ENCODE data around the gene CAPN15.
"Not testable (repeated sequence)": the region's sequence is repeated elsewhere in the genome, so short reads cannot be mapped to it uniquely, and the experiment has no call there.

Gene CAPN15

DNA sequence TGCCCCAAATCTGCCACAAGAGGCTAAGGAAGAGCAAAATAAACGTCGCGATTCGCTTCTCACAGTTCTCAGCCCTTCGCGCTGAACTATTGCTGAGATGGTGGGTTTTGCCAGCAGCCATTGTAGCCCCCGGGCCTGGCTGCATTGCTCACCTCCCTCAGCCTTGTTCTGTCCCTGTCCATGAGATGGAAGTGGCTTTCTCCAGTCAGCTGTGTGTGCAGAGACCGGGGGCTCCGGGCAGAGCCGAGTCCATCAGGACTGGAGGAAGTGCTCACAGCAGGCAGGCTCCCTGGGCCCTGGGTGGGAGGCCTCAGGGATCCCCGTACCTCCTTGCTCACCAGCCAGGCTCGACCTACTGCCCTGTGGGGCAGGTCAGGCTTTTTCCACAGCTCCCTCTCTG, 27.6 kb upstream of the CAPN15 start:
- TF ChIP-seq, protein P1, sequence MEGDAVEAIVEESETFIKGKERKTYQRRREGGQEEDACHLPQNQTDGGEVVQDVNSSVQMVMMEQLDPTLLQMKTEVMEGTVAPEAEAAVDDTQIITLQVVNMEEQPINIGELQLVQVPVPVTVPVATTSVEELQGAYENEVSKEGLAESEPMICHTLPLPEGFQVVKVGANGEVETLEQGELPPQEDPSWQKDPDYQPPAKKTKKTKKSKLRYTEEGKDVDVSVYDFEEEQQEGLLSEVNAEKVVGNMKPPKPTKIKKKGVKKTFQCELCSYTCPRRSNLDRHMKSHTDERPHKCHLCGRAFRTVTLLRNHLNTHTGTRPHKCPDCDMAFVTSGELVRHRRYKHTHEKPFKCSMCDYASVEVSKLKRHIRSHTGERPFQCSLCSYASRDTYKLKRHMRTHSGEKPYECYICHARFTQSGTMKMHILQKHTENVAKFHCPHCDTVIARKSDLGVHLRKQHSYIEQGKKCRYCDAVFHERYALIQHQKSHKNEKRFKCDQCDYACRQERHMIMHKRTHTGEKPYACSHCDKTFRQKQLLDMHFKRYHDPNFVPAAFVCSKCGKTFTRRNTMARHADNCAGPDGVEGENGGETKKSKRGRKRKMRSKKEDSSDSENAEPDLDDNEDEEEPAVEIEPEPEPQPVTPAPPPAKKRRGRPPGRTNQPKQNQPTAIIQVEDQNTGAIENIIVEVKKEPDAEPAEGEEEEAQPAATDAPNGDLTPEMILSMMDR (IDR thresholded peaks at IDR 0.05; ENCODE audit: low read depth, low read length, missing control alignments): no peak
- in situ Hi-C loops (cut with HindIII; ENCODE audit: low sequenced_read_pairs): no loop called here
- no peak overlapping the region for H3K4me3 ChIP-seq (ENCODE audit: low read depth, low read length)
- no peak for DNase-seq (ENCODE audit: low read depth)

DNA sequence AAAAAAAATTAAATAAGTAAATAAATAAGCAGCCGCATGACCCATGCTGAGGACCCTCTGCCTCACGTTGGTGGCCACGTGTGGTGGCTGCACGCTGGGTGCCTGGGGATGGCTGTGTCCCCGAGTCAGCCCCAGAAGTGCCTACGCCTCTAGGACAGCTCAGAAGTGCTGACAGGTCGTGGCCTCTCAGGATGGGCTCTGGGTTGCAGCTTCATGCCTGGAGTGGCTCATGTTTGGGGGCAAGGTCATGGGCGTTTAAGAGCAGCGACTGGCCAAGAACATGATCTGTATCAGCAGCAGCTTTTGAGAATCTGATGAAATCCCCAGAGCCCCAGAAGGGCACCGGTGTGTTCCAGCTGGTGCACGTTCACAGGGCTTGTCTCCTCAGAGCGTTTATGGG, 26.8 kb upstream of the CAPN15 start:
- DNase-seq (ENCODE audit: low read depth): no peak
- TF ChIP-seq, protein P1 (IDR thresholded peaks at IDR 0.05; ENCODE audit: low read depth, low read length, missing control alignments): no peak
- no peak overlapping the region for H3K4me3 ChIP-seq (ENCODE audit: low read depth, low read length)

DNA sequence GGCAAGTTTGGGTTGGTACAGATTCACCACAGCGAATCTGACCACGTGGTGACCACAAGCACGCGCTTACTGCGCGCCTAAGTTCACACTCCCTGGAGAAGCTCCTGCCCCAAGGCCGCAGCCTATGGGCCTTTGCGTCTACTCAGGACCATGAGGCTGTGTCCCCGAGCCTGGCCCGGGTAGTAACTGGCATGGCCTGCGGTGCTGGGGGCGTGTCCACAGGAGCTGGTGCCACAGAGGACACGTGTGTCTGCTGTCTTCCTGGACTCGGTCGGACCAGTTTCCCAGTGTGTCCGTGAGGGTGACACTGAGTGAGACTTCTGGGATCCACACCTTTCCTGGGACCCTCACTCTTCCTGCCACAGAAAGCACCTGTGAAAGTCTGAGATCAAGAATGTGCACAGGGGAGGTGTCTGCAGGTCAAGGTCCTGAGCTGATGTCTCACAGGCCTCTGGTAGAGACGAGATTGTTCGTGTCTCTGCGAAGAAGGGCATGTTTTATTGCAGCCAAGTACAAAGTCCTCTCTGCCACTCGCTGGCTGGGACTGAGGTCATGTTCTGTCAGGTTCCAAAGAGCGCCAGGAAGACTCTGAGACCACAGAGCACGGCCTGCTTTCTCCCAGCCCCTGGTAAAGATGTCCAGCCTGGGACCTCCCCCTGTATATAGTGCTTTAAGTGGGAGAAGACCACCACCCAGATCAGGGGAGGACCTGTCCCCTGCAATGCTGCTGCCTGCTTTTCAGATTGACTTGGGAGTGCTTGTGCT, 25.2 kb upstream of the CAPN15 start:
- no peak for DNase-seq (ENCODE audit: low read depth)
- H3K4me3 ChIP-seq (ENCODE audit: low read depth, low read length): no peak overlapping the region
- in situ Hi-C loops (cut with HindIII; ENCODE audit: low sequenced_read_pairs): no loop called here
- TF ChIP-seq, protein P1 (IDR thresholded peaks at IDR 0.05; ENCODE audit: low read depth, low read length, missing control alignments): no peak

More for the DNA sequence above, 26.8 kb upstream of the CAPN15 start:
- in situ Hi-C loops (cut with HindIII; ENCODE audit: low sequenced_read_pairs): no loop called here

DNA sequence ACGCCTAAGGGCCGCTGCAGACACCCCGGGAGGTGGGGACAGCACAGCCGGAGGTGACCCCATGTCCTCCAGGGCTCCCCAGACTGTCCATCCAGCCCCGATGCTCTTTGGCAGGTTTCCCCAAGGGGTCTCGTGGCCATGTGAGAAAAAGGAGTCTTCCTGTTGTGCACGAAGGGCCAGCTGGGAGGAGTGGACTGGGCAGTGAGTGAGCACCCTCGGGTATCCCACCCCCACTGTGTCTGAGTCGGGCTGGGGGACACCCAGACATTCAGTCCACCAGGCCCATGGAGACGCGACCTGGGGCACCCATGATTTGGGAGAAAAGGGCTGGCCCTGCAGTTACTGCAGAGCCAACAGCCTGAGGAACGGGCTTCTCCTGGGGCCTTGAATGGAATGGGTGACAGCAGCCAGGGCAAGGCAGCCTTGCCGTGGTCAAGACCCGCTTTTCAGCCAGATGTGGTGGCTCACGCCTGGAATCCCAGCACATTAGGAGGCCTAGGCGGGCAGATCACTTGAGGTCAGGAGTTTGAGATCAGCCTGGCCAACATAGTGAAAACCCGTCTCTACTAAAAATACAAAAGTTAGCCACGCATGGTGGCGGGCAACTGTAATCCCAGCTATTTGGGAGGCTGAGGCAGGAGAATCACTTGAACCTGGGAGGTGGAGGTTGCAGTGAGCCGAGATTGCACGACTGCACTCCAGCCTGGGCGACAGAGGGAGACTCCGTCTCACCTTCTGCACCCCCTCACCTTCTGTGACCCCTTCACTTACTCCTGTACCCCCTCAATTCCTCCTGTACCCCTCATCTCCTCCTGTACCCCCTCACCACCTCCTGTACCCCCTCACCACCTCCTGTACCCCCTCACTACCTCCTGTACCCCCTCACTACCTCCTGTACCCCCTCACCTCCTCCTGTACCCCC, 24.1 kb upstream of the CAPN15 start:
- no peak for DNase-seq (ENCODE audit: low read depth)
- TF ChIP-seq, protein P1 (IDR thresholded peaks at IDR 0.05; ENCODE audit: low read depth, low read length, missing control alignments): no peak
- in situ Hi-C loops (cut with HindIII; ENCODE audit: low sequenced_read_pairs): no loop called here
- no peak overlapping the region for H3K4me3 ChIP-seq (ENCODE audit: low read depth, low read length)

DNA sequence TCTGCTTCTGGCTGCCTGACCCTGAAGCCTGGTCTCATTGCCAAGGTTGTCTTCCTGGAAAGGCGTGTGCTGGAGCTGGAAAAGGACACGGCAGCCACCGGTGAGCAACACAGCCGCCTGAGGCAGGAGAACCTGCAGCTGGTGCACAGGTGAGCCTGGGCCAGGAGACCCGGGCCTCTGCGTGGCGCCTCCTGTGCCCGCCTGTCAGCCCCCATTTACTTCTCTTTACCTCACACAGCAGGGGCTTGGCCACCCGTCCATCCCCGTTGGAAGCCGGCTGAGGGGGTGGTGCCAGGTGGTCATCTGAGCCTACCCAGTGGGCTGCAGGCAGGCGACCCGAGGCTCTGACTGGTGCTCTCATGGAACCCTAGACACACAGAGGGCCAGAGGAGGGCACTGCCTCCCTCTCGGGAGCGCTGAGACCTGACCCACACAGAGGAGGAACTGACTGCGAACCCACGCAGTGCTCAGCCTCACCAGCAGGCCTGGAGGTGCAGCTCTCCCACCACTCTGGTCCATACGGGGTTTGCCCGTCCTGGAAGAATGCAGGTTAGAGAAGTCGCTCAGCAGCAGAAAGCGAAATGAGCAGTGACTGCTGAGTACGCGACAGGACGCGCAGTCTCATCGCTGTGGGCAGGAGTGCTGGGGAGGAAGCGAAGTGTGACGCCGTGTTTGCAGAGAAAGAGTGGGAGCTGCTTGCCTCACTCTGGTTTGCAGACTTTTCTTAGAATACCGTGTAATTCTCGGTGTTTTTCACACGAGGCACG, 21.9 kb upstream of the CAPN15 start:
- TF ChIP-seq, protein P1 (IDR thresholded peaks at IDR 0.05; ENCODE audit: low read depth, low read length, missing control alignments): no peak
- DNase-seq (ENCODE audit: low read depth): no peak
- H3K4me3 ChIP-seq (ENCODE audit: low read depth, low read length): no peak overlapping the region
- in situ Hi-C loops (cut with HindIII; ENCODE audit: low sequenced_read_pairs): no loop called here

DNA sequence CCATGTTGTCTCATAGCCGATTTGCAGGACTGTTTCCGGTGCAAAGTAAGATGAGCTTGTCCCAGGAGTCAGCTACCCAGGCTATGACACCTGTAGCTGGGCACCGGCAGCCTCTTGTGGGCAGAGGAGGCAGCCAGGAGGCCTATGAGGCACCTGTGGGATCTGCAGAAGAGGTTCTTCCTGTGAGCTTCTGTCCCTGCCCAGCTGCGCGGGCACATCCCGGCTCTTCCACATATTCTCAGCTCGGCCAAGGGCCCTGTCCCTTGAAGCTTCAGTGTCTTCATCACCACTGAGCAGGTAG, 21.3 kb upstream of the CAPN15 start:
- no peak for DNase-seq (ENCODE audit: low read depth)
- H3K4me3 ChIP-seq (ENCODE audit: low read depth, low read length): no peak overlapping the region
- TF ChIP-seq, protein P1 (IDR thresholded peaks at IDR 0.05; ENCODE audit: low read depth, low read length, missing control alignments): no peak
- in situ Hi-C loops (cut with HindIII; ENCODE audit: low sequenced_read_pairs): no loop called here

DNA sequence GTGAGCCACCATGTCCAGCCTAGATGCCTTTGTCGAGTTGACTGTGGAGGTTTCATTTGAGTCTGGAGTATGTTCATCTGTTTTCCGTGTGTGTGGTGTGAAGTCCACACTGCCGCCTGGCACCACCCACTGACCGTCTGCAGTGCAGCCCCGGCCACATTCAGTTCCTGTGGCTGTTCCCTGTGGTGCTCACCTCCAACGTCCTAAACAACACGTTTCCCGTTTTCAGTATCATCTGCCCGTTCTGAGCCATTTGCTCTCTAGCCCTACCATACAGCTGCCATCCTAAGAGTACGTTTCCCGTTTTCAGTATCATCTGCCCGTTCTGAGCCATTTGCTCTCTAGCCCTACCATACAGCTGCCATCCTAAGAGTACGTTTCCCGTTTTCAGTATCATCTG, 20.0 kb upstream of the CAPN15 start:
- in situ Hi-C loops (cut with HindIII; ENCODE audit: low sequenced_read_pairs); H3K4me3 ChIP-seq (ENCODE audit: low read depth, low read length); DNase-seq (ENCODE audit: low read depth): not testable (repeated sequence)
